Panc1 (cell line): ENCODE data around the gene UHRF2. TPM values are rescaled to one million over a fixed set of nuclear protein-coding genes. Genes with fewer than 3 reads are reported as not detected.

ENCODE experiments used
- ATAC-seq: fragments of 200-7000 bp; cut with Tn5 transposase; 2 replicates; pipeline ENCODE4 v1.9.1; 2020; ENCODE audit warnings: mild to moderate bottlenecking, moderate library complexity
- BruUV-seq: library from RNA; stranded (reverse); fragments of 400-500 nt; replicated peaks from 2 replicates; lab custom pipeline; 2021; lab: Mats Ljungman, UMichigan
- CTCF ChIA-PET: fragments of 300-600 bp; sonication (Branson Sonifier 250); formaldehyde crosslinking; loops from one replicate; lab custom pipeline; 2022; ENCODE audit warnings: antibody characterized with exemption; lab: Charles Lee
- POLR2A ChIA-PET: fragments of 300-600 bp; sonication (Branson Sonifier 250); formaldehyde crosslinking; loops from one replicate; lab custom pipeline; 2022; ENCODE audit warnings: antibody characterized with exemption; lab: Charles Lee
- DNase-seq: peaks from one replicate; pipeline ENCODE4 v3.0.0-alpha.2; 2010; ENCODE audit warnings: low read depth, low spot score
- H3K27ac ChIP-seq: 2 replicates; pipeline ENCODE4 v1.5.1; 2011; ENCODE audit warnings: mild to moderate bottlenecking, low read length, inconsistent platforms
- H3K27me3 ChIP-seq: fragments of 200-500 bp; sonication (Bioruptor generic); 2 replicates; pipeline ENCODE4 v1.6.0; 2014; ENCODE audit warnings: low read length, inconsistent platforms; ENCODE audit not compliant: control insufficient read depth, insufficient read depth
- H3K36me3 ChIP-seq: fragments of 200-500 bp; sonication (Bioruptor generic); 2 replicates; pipeline ENCODE4 v1.5.1; 2014; ENCODE audit warnings: inconsistent platforms, mild to moderate bottlenecking, low read length, moderate library complexity; ENCODE audit not compliant: control insufficient read depth, insufficient read depth
- H3K4me1 ChIP-seq: 2 replicates; pipeline ENCODE4 v1.5.1; 2011; ENCODE audit warnings: inconsistent platforms, mild to moderate bottlenecking, low read length, moderate library complexity; ENCODE audit not compliant: control insufficient read depth, insufficient read depth
- H3K4me3 ChIP-seq, 2 experiments: 2 replicates each; pipeline ENCODE4 v1.5.1; 2011 to 2012; ENCODE audit warnings: low read depth in 2 of 2, low read length in 2 of 2, mild to moderate bottlenecking in 2 of 2, inconsistent platforms in 1 of 2, moderate library complexity in 1 of 2
- H3K9me3 ChIP-seq: fragments of 200-500 bp; sonication (Bioruptor generic); 2 replicates; pipeline ENCODE4 v1.5.1; 2014; ENCODE audit warnings: low read depth, mild to moderate bottlenecking, inconsistent platforms, low read length, moderate library complexity; ENCODE audit not compliant: control insufficient read depth, insufficient read depth
- CTCF ChIP-seq: fragments of 450-650 bp; IDR thresholded peaks from 2 replicates; pipeline ENCODE4 v1.5.1; 2017; ENCODE audit warnings: mild to moderate bottlenecking
- POLR2AphosphoS5 ChIP-seq: IDR thresholded peaks from 2 replicates; pipeline ENCODE4 v1.6.1; 2012; ENCODE audit warnings: mild to moderate bottlenecking, low read depth, low read length, moderate library complexity
- REST ChIP-seq, 2 experiments: IDR thresholded peaks; 2 replicates each; pipeline ENCODE4 v1.6.1; 2011 to 2012; ENCODE audit warnings: low read depth in 2 of 2, control low read depth in 1 of 2, low read length in 1 of 2, mild to moderate bottlenecking in 1 of 2, moderate library complexity in 1 of 2; ENCODE audit not compliant: insufficient read depth in 1 of 2
- SIN3A ChIP-seq: IDR thresholded peaks from 2 replicates; pipeline ENCODE4 v1.6.1; 2012; ENCODE audit warnings: low read depth, mild to moderate bottlenecking, low read length, moderate library complexity, borderline replicate concordance; ENCODE audit not compliant: insufficient read depth
- TCF7L2 ChIP-seq: IDR thresholded peaks from 2 replicates; pipeline ENCODE4 v1.6.1; 2011; ENCODE audit warnings: mild to moderate bottlenecking, low read depth, low read length, inconsistent platforms
- in situ Hi-C: cut with HindIII; loops from 2 replicates; pipeline ENCODE4 v1.10.0; 2016; ENCODE audit warnings: low sequenced_read_pairs, low pct_unique_long_range_greater_than_20kb
- intact Hi-C: fragments of 100-400 bp; cut with micrococcal nuclease; formaldehyde crosslinking; loops from one replicate; pipeline ENCODE4 v1.10.0; 2022; ENCODE audit not compliant: unreplicated experiment
- total RNA-seq: library from RNA; stranded (reverse); gene quantifications from one replicate; pipeline ENCODE4 v1.2.1, GENCODE V29; 2021; ENCODE audit not compliant: unreplicated experiment

The UHRF2 gene
- total RNA-seq, 1 experiment from 2014 or later = 17.2 TPM

DNA sequence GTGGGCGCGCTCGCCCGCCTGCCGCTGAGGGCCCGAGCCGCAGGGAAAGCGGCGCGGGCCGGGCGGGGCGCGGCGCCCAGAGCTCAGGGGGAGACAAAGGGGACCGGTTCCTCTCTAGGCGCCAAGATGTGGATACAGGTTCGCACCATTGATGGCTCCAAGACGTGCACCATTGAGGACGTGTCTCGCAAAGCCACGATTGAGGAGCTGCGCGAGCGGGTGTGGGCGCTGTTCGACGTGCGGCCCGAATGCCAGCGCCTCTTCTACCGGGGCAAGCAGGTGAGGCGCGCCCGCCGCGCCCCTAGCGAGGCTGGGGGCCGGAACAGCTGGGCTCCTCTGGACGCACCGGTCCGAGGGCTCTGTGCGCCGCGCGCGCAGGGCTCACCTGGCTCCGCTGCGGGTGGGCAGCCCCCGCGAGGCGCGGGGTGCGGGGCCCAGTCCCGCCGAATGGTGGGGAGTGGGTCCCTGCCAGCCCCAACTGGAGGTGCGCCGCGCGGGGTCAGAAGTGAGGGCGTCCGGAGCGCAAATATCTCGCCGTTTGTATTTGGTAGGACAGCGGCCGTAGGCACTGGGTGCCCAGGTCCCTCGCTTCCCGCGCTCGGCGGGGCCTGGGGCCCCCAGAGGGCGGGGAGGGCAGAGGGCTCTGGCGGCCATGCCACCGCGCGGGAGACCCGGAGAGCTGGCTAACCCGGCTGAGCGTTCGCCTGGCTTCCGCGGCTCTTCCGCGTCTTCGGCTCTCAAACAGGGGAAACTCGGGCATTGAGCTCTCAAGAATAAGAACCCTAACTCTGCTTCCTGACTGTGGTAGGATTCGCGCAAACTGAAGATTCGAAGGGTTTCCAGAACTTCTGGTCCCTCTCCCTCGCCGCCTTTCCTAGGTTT, 607 bp downstream of the UHRF2 start:
- no peaks in the 10 kb centered on the region for H3K27me3 ChIP-seq
- DNase-seq = no peak
- intact Hi-C loops = no loop called here
- TF ChIP-seq TCF7L2 (no peak), SIN3A (no peak), REST (IDR thresholded peaks at IDR 0.05; ENCODE audit: insufficient read depth in 1 of 2, low read depth in 2 of 2, low read length in 1 of 2) (no peak), CTCF (no peak), POLR2AphosphoS5 (no peak)
- no TSS peak for BruUV-seq
- peak overlapping the region; percentile 73; the same call in 1 of the 2 replicates for H3K27ac ChIP-seq
- peak; percentile 65 for ATAC-seq
- H3K9me3 ChIP-seq = no peaks in the 10 kb centered on the region
- ChIA-PET POLR2A (no interaction called here), CTCF (no interaction called here)
- H3K4me3 ChIP-seq = peak overlapping the region; percentile 65 to 74
- H3K4me1 ChIP-seq = no peaks in the 10 kb centered on the region
- H3K36me3 ChIP-seq = no peaks in the 10 kb centered on the region; the same call in 1 of the 2 replicates
- in situ Hi-C loops = no loop called here

DNA sequence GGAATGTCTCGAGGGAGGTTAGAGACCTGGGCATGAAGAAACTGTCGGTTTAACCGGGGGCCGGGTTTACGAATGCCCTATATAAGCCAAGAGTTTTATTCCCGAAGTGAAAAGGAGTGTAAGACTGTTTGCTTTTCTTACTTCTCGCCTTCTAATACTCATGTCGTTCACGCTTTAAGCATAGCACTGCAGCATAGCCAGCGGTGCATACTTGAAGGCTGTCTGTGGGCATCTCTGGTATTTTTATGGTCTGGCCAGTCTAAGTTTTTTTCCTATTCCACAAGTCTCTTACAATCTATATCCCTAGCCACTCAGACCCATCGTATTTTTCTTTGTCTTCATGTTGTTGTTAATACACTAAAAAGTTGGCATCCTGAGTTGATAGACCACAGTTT, 1.2 kb downstream of the UHRF2 start:
- DNase-seq (no peak), ATAC-seq (no peak)
- Histone ChIP-seq H3K9me3 (no peaks in the 10 kb centered on the region), H3K27me3 (no peaks in the 10 kb centered on the region), H3K27ac (peak overlapping the region; percentile 73), H3K4me3 (peak overlapping the region; percentile 65 to 74), H3K36me3 (no peaks in the 10 kb centered on the region; the same call in 1 of the 2 replicates), H3K4me1 (no peaks in the 10 kb centered on the region)
- no TSS peak for BruUV-seq
- TF ChIP-seq POLR2AphosphoS5 (no peak), CTCF (no peak), REST (IDR thresholded peaks at IDR 0.05; ENCODE audit: insufficient read depth in 1 of 2, low read depth in 2 of 2, low read length in 1 of 2) (no peak), TCF7L2 (no peak), SIN3A (no peak)
- intact Hi-C loops (no loop called here), in situ Hi-C loops (no loop called here)
- CTCF ChIA-PET = no interaction called here
- POLR2A ChIA-PET = no interaction called here
